Tibial artery (tissue), 4 donors: ENCODE results near the gene CACFD1.

ENCODE experiments used
- DNase-seq, 2 donors: peaks; one replicate each; pipeline ENCODE4 v3.0.0-alpha.2; 2019
- H3K27ac ChIP-seq, 2 donors: fragments of 200-600 bp; sonication (generic) in 1 of 2; 1 replicate in 1 of 2; 2 replicates in 1 of 2; pipeline ENCODE4 v1.5.1; 2018 to 2019; ENCODE audit warnings: mild to moderate bottlenecking in 1 of 2
- H3K27me3 ChIP-seq, 2 donors: fragments of 200-600 bp; sonication (generic) in 1 of 2; one replicate each; pipeline versions ENCODE4 v1.5.1 to v1.6.0; 2016 to 2019
- H3K36me3 ChIP-seq, 3 donors: fragments of 200-600 bp; sonication (generic) in 2 of 3; one replicate each; pipeline ENCODE4 v1.5.1; 2016 to 2019; ENCODE audit warnings: mild to moderate bottlenecking in 2 of 3
- H3K4me1 ChIP-seq, 4 donors: fragments of 200-600 bp; sonication (generic) in 2 of 4; 1 replicate in 3 of 4; 2 replicates in 1 of 4; pipeline ENCODE4 v1.5.1; 2016 to 2019
- H3K4me3 ChIP-seq, 2 donors: fragments of 200-600 bp; sonication (generic) in 1 of 2; 1 replicate in 1 of 2; 2 replicates in 1 of 2; pipeline ENCODE4 v1.5.1; 2018 to 2019; ENCODE audit warnings: mild to moderate bottlenecking in 2 of 2
- H3K9me3 ChIP-seq, 3 donors: fragments of 200-600 bp; sonication (generic) in 1 of 3; one replicate each; pipeline ENCODE4 v1.5.1; 2016 to 2019
- CTCF ChIP-seq, 2 experiments: fragments of 200-600 bp in 1 of 2; fragments of 450-650 bp in 1 of 2; IDR thresholded peaks; one replicate each; pipeline ENCODE4 v1.5.1; 2017 to 2019; ENCODE audit warnings: antibody characterized with exemption in 2 of 2, mild to moderate bottlenecking in 1 of 2, moderate library complexity in 1 of 2
- intact Hi-C: fragments of 100-400 bp; cut with DNase I; formaldehyde crosslinking; loops from one replicate; pipeline ENCODE4 v1.15.0; 2023; ENCODE audit warnings: low total_unique reads

Gene CACFD1

GRCh38 chr9:133490865-133491655, 31.3 kb downstream of the CACFD1 start:
- Histone ChIP-seq H3K4me3 (no peak overlapping the region), H3K27ac (peak overlapping the region in 1 of 2 donors; percentile 65), H3K27me3 (peaks cover 0 to 15% of the 10 kb centered on the region in 2 donors), H3K36me3 (no peaks in the 10 kb centered on the region), H3K4me1 (peaks cover 7 to 28% (median 19%) of the 10 kb centered on the region in 4 donors), H3K9me3 (no peaks in the 10 kb centered on the region)
- no peak for TF ChIP-seq CTCF (IDR thresholded peaks at IDR 0.05)
- intact Hi-C loops = loop anchor here (2.0 kb wide), 1 partner anchor 300 kb away; no protein-coding TSS in a partner anchor
- DNase-seq = no peak

GRCh38 chr9:133491656-133491925, 31.8 kb downstream of the CACFD1 start:
- H3K27ac ChIP-seq = peak overlapping the region; percentile 42 to 65
- intact Hi-C loops = loop anchor here (2.0 kb wide), 1 partner anchor 301 kb away; no protein-coding TSS in a partner anchor
- peaks cover 0 to 18% of the 10 kb centered on the region in 2 donors for H3K27me3 ChIP-seq
- H3K4me1 ChIP-seq = peaks cover 7 to 28% (median 19%) of the 10 kb centered on the region in 4 donors
- TF ChIP-seq CTCF (IDR thresholded peaks at IDR 0.05) = no peak
- no peak for DNase-seq
- no peaks in the 10 kb centered on the region for H3K9me3 ChIP-seq
- no peaks in the 10 kb centered on the region for H3K36me3 ChIP-seq
- H3K4me3 ChIP-seq = no peak overlapping the region

GRCh38 chr9:133492061-133493021, 32.6 kb downstream of the CACFD1 start:
- H3K27ac ChIP-seq = peak overlapping the region; percentile 42 to 65
- no peaks in the 10 kb centered on the region for H3K36me3 ChIP-seq
- no peak overlapping the region for H3K4me3 ChIP-seq

GRCh38 chr9:133493428-133493827, 33.6 kb downstream of the CACFD1 start:
- no peak for TF ChIP-seq CTCF (IDR thresholded peaks at IDR 0.05)
- no peak for DNase-seq
- no peak overlapping the region for H3K27ac ChIP-seq
- intact Hi-C loops = no loop called here
- no peak overlapping the region for H3K4me3 ChIP-seq
- H3K36me3 ChIP-seq = no peaks in the 10 kb centered on the region
- no peaks in the 10 kb centered on the region for H3K9me3 ChIP-seq
- peaks cover 0 to 15% of the 10 kb centered on the region in 2 donors for H3K27me3 ChIP-seq
- peaks cover 7 to 28% (median 19%) of the 10 kb centered on the region in 4 donors for H3K4me1 ChIP-seq

More at GRCh38 chr9:133492061-133493021, 32.6 kb downstream of the CACFD1 start:
- DNase-seq = no peak
- Histone ChIP-seq H3K9me3 (no peaks in the 10 kb centered on the region), H3K27me3 (peaks cover 0 to 21% of the 10 kb centered on the region in 2 donors), H3K4me1 (peaks cover 7 to 28% (median 19%) of the 10 kb centered on the region in 4 donors)
- TF ChIP-seq CTCF (IDR thresholded peaks at IDR 0.05) = no peak
- intact Hi-C loops = no loop called here

- DNase-seq = no peak
- peaks cover 7 to 28% (median 19%) of the 10 kb centered on the region in 4 donors for H3K4me1 ChIP-seq
- TF ChIP-seq CTCF (IDR thresholded peaks at IDR 0.05) = no peak
- intact Hi-C loops = no loop called here
- H3K36me3 ChIP-seq = no peaks in the 10 kb centered on the region
- no peak overlapping the region for H3K27ac ChIP-seq
- H3K27me3 ChIP-seq = peaks cover 0 to 20% of the 10 kb centered on the region in 2 donors
- no peaks in the 10 kb centered on the region for H3K9me3 ChIP-seq
- H3K4me3 ChIP-seq = no peak overlapping the region
Observed at GRCh38 chr9:133493845-133494540, 34.2 kb downstream of the CACFD1 start.
